K562 (cell line): ENCODE results near the gene MYLK4.

Experiments used
- GABPA ChIP-seq: fragments of 200-800 bp; sonication (Bioruptor generic); conservative IDR thresholded peaks from 2 replicates; pipeline ENCODE4 v1.6.1; 2016; ENCODE audit warnings: low read depth, missing genetic modification characterization, missing compliant biosample characterization
- HDGF ChIP-seq: fragments of 450-650 bp; IDR thresholded peaks from 2 replicates; pipeline ENCODE4 v1.6.1; 2016
- KLF1 ChIP-seq: fragments of 450-650 bp; IDR thresholded peaks from 2 replicates; pipeline ENCODE4 v1.6.1; 2016; ENCODE audit warnings: missing genetic modification characterization, missing compliant biosample characterization
- PHB2 ChIP-seq: fragments of 450-650 bp; IDR thresholded peaks from 2 replicates; pipeline ENCODE4 v1.6.1; 2017; ENCODE audit warnings: low read depth
- RFX7 ChIP-seq: fragments of 250-450 bp; sonication (Bioruptor Pico); IDR thresholded peaks from 2 replicates; pipeline ENCODE4 v1.5.1; 2021; ENCODE audit warnings: mild to moderate bottlenecking
- ZEB2 ChIP-seq: fragments of 450-650 bp; IDR thresholded peaks from 2 replicates; pipeline ENCODE4 v1.6.1; 2016
- TF ChIP-seq, protein P1 (sequence below), 3 experiments: IDR thresholded peaks in 2 of 3; conservative IDR thresholded peaks in 1 of 3; 2 replicates each; pipeline ENCODE4 v1.5.1; 2011 to 2012; ENCODE audit warnings: low read length in 3 of 3, mild to moderate bottlenecking in 3 of 3, control low read depth in 2 of 3, improper control_type of control experiment in 1 of 3, inconsistent platforms in 1 of 3, low read depth in 1 of 3, mixed read lengths in 1 of 3, moderate library complexity in 1 of 3; ENCODE audit not compliant: insufficient read depth in 2 of 3
- TF ChIP-seq, protein P2 (sequence below), 2 experiments: fragments of 450-650 bp; formaldehyde crosslinking in 1 of 2; IDR thresholded peaks; 2 replicates each; pipeline versions ENCODE4 v1.4.0 to v1.6.1; 2014 to 2020; ENCODE audit warnings: mild to moderate bottlenecking in 2 of 2, borderline replicate concordance in 1 of 2, low read depth in 1 of 2
- TF ChIP-seq, protein P3 (sequence below): fragments of 450-650 bp; IDR thresholded peaks from 2 replicates; pipeline ENCODE4 v1.6.1; 2016; ENCODE audit warnings: missing biosample characterization, missing genetic modification characterization

DNA sequence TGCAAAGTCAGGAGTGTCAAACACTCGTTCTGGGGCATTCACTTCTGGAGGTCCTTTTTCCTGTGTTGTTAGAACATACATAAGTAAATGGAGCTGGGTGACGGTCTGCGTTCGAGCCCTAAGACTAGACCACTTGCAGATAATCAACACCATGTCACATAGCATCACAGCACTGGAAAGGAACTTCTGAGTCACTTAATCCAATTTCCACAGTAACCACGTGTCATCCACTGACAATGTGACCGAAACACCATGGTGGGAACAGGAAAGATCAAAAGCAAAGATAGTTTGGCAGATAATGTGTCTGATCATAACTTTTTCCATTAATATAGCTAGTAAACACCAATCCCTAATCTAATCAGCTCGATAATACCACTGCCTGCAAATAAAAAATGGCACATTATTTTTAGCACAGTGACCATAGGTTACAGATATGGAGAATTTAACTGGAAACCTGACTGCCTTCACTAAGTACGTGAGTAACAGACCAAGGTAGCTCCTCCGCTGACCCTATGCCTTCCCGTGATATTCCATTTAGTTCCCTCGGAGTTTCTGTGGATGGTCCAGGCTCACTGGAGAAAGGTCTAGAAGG, 49.3 kb upstream of the MYLK4 start:
- TF ChIP-seq HDGF = no peak
- no peak for TF ChIP-seq KLF1 (tag)
- TF ChIP-seq PHB2 = no peak
- TF ChIP-seq RFX7 (CRISPR knock-in tag) = no peak
- no peak for TF ChIP-seq ZEB2
- TF ChIP-seq, protein P1, sequence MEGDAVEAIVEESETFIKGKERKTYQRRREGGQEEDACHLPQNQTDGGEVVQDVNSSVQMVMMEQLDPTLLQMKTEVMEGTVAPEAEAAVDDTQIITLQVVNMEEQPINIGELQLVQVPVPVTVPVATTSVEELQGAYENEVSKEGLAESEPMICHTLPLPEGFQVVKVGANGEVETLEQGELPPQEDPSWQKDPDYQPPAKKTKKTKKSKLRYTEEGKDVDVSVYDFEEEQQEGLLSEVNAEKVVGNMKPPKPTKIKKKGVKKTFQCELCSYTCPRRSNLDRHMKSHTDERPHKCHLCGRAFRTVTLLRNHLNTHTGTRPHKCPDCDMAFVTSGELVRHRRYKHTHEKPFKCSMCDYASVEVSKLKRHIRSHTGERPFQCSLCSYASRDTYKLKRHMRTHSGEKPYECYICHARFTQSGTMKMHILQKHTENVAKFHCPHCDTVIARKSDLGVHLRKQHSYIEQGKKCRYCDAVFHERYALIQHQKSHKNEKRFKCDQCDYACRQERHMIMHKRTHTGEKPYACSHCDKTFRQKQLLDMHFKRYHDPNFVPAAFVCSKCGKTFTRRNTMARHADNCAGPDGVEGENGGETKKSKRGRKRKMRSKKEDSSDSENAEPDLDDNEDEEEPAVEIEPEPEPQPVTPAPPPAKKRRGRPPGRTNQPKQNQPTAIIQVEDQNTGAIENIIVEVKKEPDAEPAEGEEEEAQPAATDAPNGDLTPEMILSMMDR (IDR thresholded peaks at IDR 0.05 in 2 of 3, conservative IDR thresholded peaks at IDR 0.05 in 1 of 3; ENCODE audit: insufficient read depth in 2 of 3, low read depth in 1 of 3, low read length in 3 of 3) = no peak
- TF ChIP-seq, protein P2, sequence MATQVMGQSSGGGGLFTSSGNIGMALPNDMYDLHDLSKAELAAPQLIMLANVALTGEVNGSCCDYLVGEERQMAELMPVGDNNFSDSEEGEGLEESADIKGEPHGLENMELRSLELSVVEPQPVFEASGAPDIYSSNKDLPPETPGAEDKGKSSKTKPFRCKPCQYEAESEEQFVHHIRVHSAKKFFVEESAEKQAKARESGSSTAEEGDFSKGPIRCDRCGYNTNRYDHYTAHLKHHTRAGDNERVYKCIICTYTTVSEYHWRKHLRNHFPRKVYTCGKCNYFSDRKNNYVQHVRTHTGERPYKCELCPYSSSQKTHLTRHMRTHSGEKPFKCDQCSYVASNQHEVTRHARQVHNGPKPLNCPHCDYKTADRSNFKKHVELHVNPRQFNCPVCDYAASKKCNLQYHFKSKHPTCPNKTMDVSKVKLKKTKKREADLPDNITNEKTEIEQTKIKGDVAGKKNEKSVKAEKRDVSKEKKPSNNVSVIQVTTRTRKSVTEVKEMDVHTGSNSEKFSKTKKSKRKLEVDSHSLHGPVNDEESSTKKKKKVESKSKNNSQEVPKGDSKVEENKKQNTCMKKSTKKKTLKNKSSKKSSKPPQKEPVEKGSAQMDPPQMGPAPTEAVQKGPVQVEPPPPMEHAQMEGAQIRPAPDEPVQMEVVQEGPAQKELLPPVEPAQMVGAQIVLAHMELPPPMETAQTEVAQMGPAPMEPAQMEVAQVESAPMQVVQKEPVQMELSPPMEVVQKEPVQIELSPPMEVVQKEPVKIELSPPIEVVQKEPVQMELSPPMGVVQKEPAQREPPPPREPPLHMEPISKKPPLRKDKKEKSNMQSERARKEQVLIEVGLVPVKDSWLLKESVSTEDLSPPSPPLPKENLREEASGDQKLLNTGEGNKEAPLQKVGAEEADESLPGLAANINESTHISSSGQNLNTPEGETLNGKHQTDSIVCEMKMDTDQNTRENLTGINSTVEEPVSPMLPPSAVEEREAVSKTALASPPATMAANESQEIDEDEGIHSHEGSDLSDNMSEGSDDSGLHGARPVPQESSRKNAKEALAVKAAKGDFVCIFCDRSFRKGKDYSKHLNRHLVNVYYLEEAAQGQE (IDR thresholded peaks at IDR 0.05; ENCODE audit: borderline replicate concordance) = no peak
- TF ChIP-seq, protein P2 (CRISPR knock-in tag; IDR thresholded peaks at IDR 0.05; ENCODE audit: low read depth) = no peak
- TF ChIP-seq, protein P3, sequence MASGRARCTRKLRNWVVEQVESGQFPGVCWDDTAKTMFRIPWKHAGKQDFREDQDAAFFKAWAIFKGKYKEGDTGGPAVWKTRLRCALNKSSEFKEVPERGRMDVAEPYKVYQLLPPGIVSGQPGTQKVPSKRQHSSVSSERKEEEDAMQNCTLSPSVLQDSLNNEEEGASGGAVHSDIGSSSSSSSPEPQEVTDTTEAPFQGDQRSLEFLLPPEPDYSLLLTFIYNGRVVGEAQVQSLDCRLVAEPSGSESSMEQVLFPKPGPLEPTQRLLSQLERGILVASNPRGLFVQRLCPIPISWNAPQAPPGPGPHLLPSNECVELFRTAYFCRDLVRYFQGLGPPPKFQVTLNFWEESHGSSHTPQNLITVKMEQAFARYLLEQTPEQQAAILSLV (tag) = no peak
- peak; percentile 27; the same call in 1 of the 2 replicates for TF ChIP-seq GABPA (tag)
